SK-N-SH (cell line): ENCODE data around the gene MRPL41. TPM values are rescaled to one million over a fixed set of nuclear protein-coding genes. Genes with fewer than 3 reads are reported as not detected.

Source experiments
- CTCF ChIA-PET: fragments of 300-600, 350-600 bp; formaldehyde crosslinking; extraction: SDS; loops from one replicate; lab custom pipeline; 2021; lab: Yijun Ruan, JAX
- POLR2A ChIA-PET: fragments of 350-600 bp; sonication (Branson Sonifier 250); formaldehyde crosslinking; extraction: SDS; loops from one replicate; lab custom pipeline; 2020; ENCODE audit warnings: antibody characterized with exemption, inconsistent platforms; lab: Yijun Ruan, JAX
- DNase-seq: peaks from one replicate; pipeline ENCODE4 v3.0.0; 2012
- H2AFZ ChIP-seq: fragments of 200-600 bp; sonication (generic); 2 replicates; pipeline ENCODE4 v1.8.1; 2016; ENCODE audit warnings: antibody characterized with exemption, mild to moderate bottlenecking, low read depth
- H3F3A ChIP-seq: fragments of 200-600 bp; sonication (generic); replicated peaks from 2 replicates; pipeline ENCODE3; 2016; ENCODE audit warnings: antibody characterized with exemption, mild to moderate bottlenecking; ENCODE audit not compliant: insufficient read depth
- H3K27ac ChIP-seq, 2 experiments: fragments of 200-500 bp in 1 of 2; fragments of 200-600 bp in 1 of 2; sonication (Bioruptor generic) in 1 of 2; sonication (generic), shearing (Covaris generic) in 1 of 2; 2 replicates each; pipeline versions ENCODE4 v1.5.1 to v1.6.1; 2014 to 2016; ENCODE audit warnings: low read depth in 2 of 2, inconsistent platforms in 1 of 2, low read length in 1 of 2, mild to moderate bottlenecking in 1 of 2, mixed read lengths in 1 of 2
- H3K27me3 ChIP-seq: fragments of 200-600 bp; sonication (generic), shearing (Covaris generic); 2 replicates; pipeline ENCODE4 v1.6.1; 2016; ENCODE audit warnings: mixed run types; ENCODE audit not compliant: insufficient read depth
- H3K36me3 ChIP-seq, 2 experiments: fragments of 200-500 bp in 1 of 2; fragments of 200-600 bp in 1 of 2; sonication (Bioruptor generic) in 1 of 2; sonication (generic) in 1 of 2; replicated peaks in 1 of 2; 2 replicates each; pipeline versions ENCODE3 to v1.5.1; 2014 to 2016; ENCODE audit warnings: low read length in 1 of 2, mild to moderate bottlenecking in 1 of 2; ENCODE audit not compliant: insufficient read depth in 2 of 2, control insufficient read depth in 1 of 2
- H3K4me1 ChIP-seq, 2 experiments: fragments of 200-500 bp in 1 of 2; fragments of 200-600 bp in 1 of 2; sonication (Bioruptor generic) in 1 of 2; sonication (generic), shearing (Covaris generic) in 1 of 2; 2 replicates each; pipeline versions ENCODE4 v1.5.1 to v1.6.1; 2014 to 2016; ENCODE audit warnings: low read depth in 1 of 2, low read length in 1 of 2, mixed run types in 1 of 2; ENCODE audit not compliant: insufficient read depth in 2 of 2, control insufficient read depth in 1 of 2
- H3K4me2 ChIP-seq: fragments of 200-600 bp; sonication (generic), shearing (Covaris generic); 2 replicates; pipeline ENCODE4 v1.6.1; 2017; ENCODE audit warnings: mixed run types
- H3K4me3 ChIP-seq, 2 experiments: fragments of 200-500 bp in 1 of 2; fragments of 200-600 bp in 1 of 2; sonication (Bioruptor generic) in 1 of 2; sonication (generic), shearing (Covaris generic) in 1 of 2; 2 replicates each; pipeline versions ENCODE4 v1.5.1 to v1.8.1; 2014 to 2016; ENCODE audit warnings: low read depth in 2 of 2, inconsistent platforms in 1 of 2, low read length in 1 of 2, mild to moderate bottlenecking in 1 of 2, mixed read lengths in 1 of 2, moderate library complexity in 1 of 2
- H3K79me2 ChIP-seq: fragments of 200-600 bp; sonication (generic); 2 replicates; pipeline ENCODE4 v1.8.1; 2017; ENCODE audit warnings: mild to moderate bottlenecking; ENCODE audit not compliant: insufficient read depth
- H3K9ac ChIP-seq: fragments of 200-600 bp; sonication (generic); 2 replicates; pipeline ENCODE4 v1.6.1; 2017; ENCODE audit warnings: mixed run types
- H3K9me2 ChIP-seq: fragments of 200-600 bp; sonication (generic); 2 replicates; pipeline ENCODE4 v1.6.1; 2017; ENCODE audit warnings: mixed run types
- H3K9me3 ChIP-seq: fragments of 200-600 bp; sonication (generic); 2 replicates; pipeline ENCODE4 v1.6.1; 2017; ENCODE audit warnings: mixed run types, mild to moderate bottlenecking, moderate library complexity
- H4K20me1 ChIP-seq: fragments of 200-600 bp; sonication (generic); 2 replicates; pipeline ENCODE4 v1.6.1; 2017; ENCODE audit warnings: mild to moderate bottlenecking, mixed run types; ENCODE audit not compliant: insufficient read depth
- CHD2 ChIP-seq: fragments of 150-350 bp; IDR thresholded peaks from 2 replicates; pipeline ENCODE4 v1.6.1; 2018; ENCODE audit warnings: low read length; ENCODE audit not compliant: partially characterized antibody
- EP300 ChIP-seq, 2 experiments: IDR thresholded peaks; 2 replicates each; pipeline versions ENCODE4 v1.4.0 to v1.6.1; 2012; ENCODE audit warnings: borderline replicate concordance in 1 of 2, low read depth in 1 of 2, low read length in 1 of 2
- FOSL2 ChIP-seq: IDR thresholded peaks from 2 replicates; pipeline ENCODE4 v1.4.0; 2012; ENCODE audit warnings: low read depth, mild to moderate bottlenecking, moderate library complexity, borderline replicate concordance
- FOXJ3 ChIP-seq: sonication (generic); formaldehyde crosslinking; IDR thresholded peaks from 2 replicates; pipeline ENCODE4 v1.5.1; 2020; ENCODE audit warnings: mild to moderate bottlenecking, missing genetic modification reagents
- GABPA ChIP-seq: IDR thresholded peaks from 2 replicates; pipeline ENCODE4 v1.4.0; 2012; ENCODE audit warnings: low read depth, mild to moderate bottlenecking
- MEF2A ChIP-seq: IDR thresholded peaks from 2 replicates; pipeline ENCODE4 v1.4.0; 2012; ENCODE audit warnings: low read depth, borderline replicate concordance
- MXI1 ChIP-seq: IDR thresholded peaks from 2 replicates; pipeline ENCODE4 v1.6.1; 2012; ENCODE audit warnings: mild to moderate bottlenecking, low read depth, low read length, improper control_type of control experiment
- NFIC ChIP-seq: IDR thresholded peaks from 2 replicates; pipeline ENCODE4 v1.4.0; 2012; ENCODE audit warnings: borderline replicate concordance
- POLR2AphosphoS5 ChIP-seq: IDR thresholded peaks from 2 replicates; pipeline ENCODE4 v1.6.1; 2012; ENCODE audit warnings: low read depth, low read length
- RAD21 ChIP-seq: IDR thresholded peaks from 2 replicates; pipeline ENCODE4 v1.6.1; 2012; ENCODE audit warnings: mild to moderate bottlenecking, low read length
- RFX5 ChIP-seq: IDR thresholded peaks from 2 replicates; pipeline ENCODE4 v1.6.1; 2012; ENCODE audit warnings: mild to moderate bottlenecking, improper control_type of control experiment, low read length
- RXRA ChIP-seq: IDR thresholded peaks from 2 replicates; pipeline ENCODE4 v1.4.0; 2012; ENCODE audit warnings: low read depth, mild to moderate bottlenecking, borderline replicate concordance
- SIN3A ChIP-seq: IDR thresholded peaks from 2 replicates; pipeline ENCODE4 v1.6.1; 2012; ENCODE audit warnings: low read depth, mild to moderate bottlenecking, low read length, moderate library complexity, borderline replicate concordance
- SMC3 ChIP-seq: IDR thresholded peaks from 2 replicates; pipeline ENCODE4 v1.6.1; 2012; ENCODE audit warnings: low read depth, low read length, improper control_type of control experiment
- YY1 ChIP-seq: IDR thresholded peaks from 2 replicates; pipeline ENCODE4 v1.4.0; 2012; ENCODE audit warnings: low read depth, mild to moderate bottlenecking
- WGBS: methylation state at CpG from one replicate; pipeline ENCODE4 v1.1.6; 2017; ENCODE audit warnings: low lambda C conversion rate; 5-methylcytosine and 5-hydroxymethylcytosine counted together
- polyA plus RNA-seq, 3 experiments: library from polyadenylated mRNA; depleted of rRNA; stranded (reverse); fragments of >200 nt; gene quantifications; 2 replicates each; pipeline ENCODE4 v1.2.3, GENCODE V29; 2012
- TF ChIP-seq, protein P1 (sequence below): fragments of 200-600 bp; sonication (generic); IDR thresholded peaks from 2 replicates; pipeline ENCODE4 v1.6.1; 2017; ENCODE audit warnings: antibody characterized with exemption, mild to moderate bottlenecking, moderate library complexity
- TF ChIP-seq, protein P2 (sequence below): IDR thresholded peaks from 2 replicates; pipeline ENCODE4 v1.4.0; 2012; ENCODE audit warnings: low read depth, borderline replicate concordance
- TF ChIP-seq, protein P3 (sequence below): IDR thresholded peaks from 2 replicates; pipeline ENCODE4; 2012
- TF ChIP-seq, protein P4 (sequence below): fragments of 150-350 bp; IDR thresholded peaks from 2 replicates; pipeline ENCODE4 v1.6.1; 2016; ENCODE audit warnings: mild to moderate bottlenecking, low read depth, low read length

Gene MRPL41
- polyA plus RNA-seq, 1 of the 3 experiments (the other 2 are of a cell fraction), result 58.9 TPM

DNA sequence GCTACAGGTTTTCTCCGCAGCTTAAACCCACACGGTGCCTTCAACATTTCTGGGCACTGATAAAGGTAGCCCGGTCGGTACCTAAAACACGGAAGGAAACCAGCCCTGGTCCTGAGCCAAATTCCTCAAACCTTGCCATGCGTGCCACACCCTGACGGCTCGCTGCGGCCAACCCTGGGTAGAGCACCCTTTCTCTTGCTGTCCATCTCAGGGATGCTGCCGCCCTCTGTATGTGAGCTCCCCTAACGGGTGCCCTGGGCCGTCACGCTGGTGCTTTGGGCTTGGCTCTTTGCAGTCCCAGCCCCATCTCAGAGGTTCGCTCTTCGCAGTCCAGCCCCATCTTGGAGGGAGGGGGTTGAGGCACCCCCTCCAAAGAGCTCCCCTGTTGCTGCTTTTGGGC is 45.4 kb upstream of the MRPL41 start:
- Histone ChIP-seq H3K9ac (no peak overlapping the region), H2AFZ (no peak overlapping the region), H3K27me3 (no peaks in the 10 kb centered on the region), H3K27ac (no peak overlapping the region), H4K20me1 (no peaks in the 10 kb centered on the region), H3K4me2 (no peak overlapping the region), H3F3A (peaks cover 5% of the 10 kb centered on the region), H3K79me2 (no peaks in the 10 kb centered on the region), H3K4me3 (no peak overlapping the region), H3K9me3 (no peaks in the 10 kb centered on the region), H3K9me2 (no peaks in the 10 kb centered on the region), H3K36me3 (no peaks in the 10 kb centered on the region), H3K4me1 (no peaks in the 10 kb centered on the region)
- DNase-seq, result no peak
- ChIA-PET CTCF (interaction anchor here (0.7 to 1.5 kb wide), 3 partner anchors 29 to 211 kb away, joined by 3 to 4 read pairs (median 3); no protein-coding TSS in a partner anchor), POLR2A (no interaction called here)
- TF ChIP-seq EP300 (IDR thresholded peaks at IDR 0.05; ENCODE audit: borderline replicate concordance in 1 of 2, low read depth in 1 of 2, low read length in 1 of 2) (no peak), FOXJ3 (no peak), FOSL2 (no peak), YY1 (no peak), GABPA (no peak), MEF2A (no peak), RAD21 (no peak), CHD2 (no peak), NFIC (no peak), MXI1 (no peak), POLR2AphosphoS5 (no peak), RFX5 (no peak), RXRA (no peak), SIN3A (no peak), SMC3 (no peak)
- TF ChIP-seq, protein P1, sequence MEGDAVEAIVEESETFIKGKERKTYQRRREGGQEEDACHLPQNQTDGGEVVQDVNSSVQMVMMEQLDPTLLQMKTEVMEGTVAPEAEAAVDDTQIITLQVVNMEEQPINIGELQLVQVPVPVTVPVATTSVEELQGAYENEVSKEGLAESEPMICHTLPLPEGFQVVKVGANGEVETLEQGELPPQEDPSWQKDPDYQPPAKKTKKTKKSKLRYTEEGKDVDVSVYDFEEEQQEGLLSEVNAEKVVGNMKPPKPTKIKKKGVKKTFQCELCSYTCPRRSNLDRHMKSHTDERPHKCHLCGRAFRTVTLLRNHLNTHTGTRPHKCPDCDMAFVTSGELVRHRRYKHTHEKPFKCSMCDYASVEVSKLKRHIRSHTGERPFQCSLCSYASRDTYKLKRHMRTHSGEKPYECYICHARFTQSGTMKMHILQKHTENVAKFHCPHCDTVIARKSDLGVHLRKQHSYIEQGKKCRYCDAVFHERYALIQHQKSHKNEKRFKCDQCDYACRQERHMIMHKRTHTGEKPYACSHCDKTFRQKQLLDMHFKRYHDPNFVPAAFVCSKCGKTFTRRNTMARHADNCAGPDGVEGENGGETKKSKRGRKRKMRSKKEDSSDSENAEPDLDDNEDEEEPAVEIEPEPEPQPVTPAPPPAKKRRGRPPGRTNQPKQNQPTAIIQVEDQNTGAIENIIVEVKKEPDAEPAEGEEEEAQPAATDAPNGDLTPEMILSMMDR, result no peak
- TF ChIP-seq, protein P2, sequence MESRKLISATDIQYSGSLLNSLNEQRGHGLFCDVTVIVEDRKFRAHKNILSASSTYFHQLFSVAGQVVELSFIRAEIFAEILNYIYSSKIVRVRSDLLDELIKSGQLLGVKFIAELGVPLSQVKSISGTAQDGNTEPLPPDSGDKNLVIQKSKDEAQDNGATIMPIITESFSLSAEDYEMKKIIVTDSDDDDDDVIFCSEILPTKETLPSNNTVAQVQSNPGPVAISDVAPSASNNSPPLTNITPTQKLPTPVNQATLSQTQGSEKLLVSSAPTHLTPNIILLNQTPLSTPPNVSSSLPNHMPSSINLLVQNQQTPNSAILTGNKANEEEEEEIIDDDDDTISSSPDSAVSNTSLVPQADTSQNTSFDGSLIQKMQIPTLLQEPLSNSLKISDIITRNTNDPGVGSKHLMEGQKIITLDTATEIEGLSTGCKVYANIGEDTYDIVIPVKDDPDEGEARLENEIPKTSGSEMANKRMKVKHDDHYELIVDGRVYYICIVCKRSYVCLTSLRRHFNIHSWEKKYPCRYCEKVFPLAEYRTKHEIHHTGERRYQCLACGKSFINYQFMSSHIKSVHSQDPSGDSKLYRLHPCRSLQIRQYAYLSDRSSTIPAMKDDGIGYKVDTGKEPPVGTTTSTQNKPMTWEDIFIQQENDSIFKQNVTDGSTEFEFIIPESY, result no peak
- TF ChIP-seq, protein P3, sequence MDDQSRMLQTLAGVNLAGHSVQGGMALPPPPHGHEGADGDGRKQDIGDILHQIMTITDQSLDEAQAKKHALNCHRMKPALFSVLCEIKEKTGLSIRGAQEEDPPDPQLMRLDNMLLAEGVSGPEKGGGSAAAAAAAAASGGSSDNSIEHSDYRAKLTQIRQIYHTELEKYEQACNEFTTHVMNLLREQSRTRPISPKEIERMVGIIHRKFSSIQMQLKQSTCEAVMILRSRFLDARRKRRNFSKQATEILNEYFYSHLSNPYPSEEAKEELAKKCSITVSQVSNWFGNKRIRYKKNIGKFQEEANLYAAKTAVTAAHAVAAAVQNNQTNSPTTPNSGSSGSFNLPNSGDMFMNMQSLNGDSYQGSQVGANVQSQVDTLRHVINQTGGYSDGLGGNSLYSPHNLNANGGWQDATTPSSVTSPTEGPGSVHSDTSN, result no peak
- TF ChIP-seq, protein P4, sequence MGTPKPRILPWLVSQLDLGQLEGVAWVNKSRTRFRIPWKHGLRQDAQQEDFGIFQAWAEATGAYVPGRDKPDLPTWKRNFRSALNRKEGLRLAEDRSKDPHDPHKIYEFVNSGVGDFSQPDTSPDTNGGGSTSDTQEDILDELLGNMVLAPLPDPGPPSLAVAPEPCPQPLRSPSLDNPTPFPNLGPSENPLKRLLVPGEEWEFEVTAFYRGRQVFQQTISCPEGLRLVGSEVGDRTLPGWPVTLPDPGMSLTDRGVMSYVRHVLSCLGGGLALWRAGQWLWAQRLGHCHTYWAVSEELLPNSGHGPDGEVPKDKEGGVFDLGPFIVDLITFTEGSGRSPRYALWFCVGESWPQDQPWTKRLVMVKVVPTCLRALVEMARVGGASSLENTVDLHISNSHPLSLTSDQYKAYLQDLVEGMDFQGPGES, result no peak
- WGBS, result 91% methylated on average over 12 of the region's 15 CpGs
